Astrocyte (in vitro differentiated cells and primary cell): Measurements from ENCODE around the gene SRSF3. TPM values are rescaled to one million over a fixed set of nuclear protein-coding genes. Genes with fewer than 3 reads are reported as not detected.

Source experiments
- DNase-seq: peaks from one replicate; pipeline ENCODE4 v3.0.0-alpha.2; 2010; ENCODE audit warnings: low read depth
- FAIRE-seq: peaks from 2 replicates; lab custom pipeline; 2011; peaks lifted over from hg19 to GRCh38; lab: Jason Lieb, UNC
- H2AFZ ChIP-seq: 2 replicates; pipeline ENCODE4 v1.6.0; 2012; ENCODE audit warnings: low read depth, low read length, inconsistent platforms
- H3K27ac ChIP-seq: 2 replicates; pipeline ENCODE4 v1.5.1; 2011; ENCODE audit warnings: low read depth, low read length, inconsistent platforms
- H3K27me3 ChIP-seq: 2 replicates; pipeline ENCODE4 v1.6.0; 2011; ENCODE audit warnings: low read length, inconsistent platforms; ENCODE audit not compliant: insufficient read depth
- H3K36me3 ChIP-seq: 2 replicates; pipeline ENCODE4 v1.5.1; 2011; ENCODE audit warnings: low read length, inconsistent platforms; ENCODE audit not compliant: insufficient read depth
- H3K4me1 ChIP-seq: 2 replicates; pipeline ENCODE4 v1.5.1; 2011; ENCODE audit warnings: low read length, inconsistent platforms; ENCODE audit not compliant: insufficient read depth
- H3K4me2 ChIP-seq: 2 replicates; pipeline ENCODE4 v1.6.0; 2012; ENCODE audit warnings: low read length, inconsistent platforms
- H3K4me3 ChIP-seq: 2 replicates; pipeline ENCODE4 v1.5.1; 2011; ENCODE audit warnings: low read depth, mild to moderate bottlenecking, low read length, inconsistent platforms; ENCODE audit not compliant: insufficient read depth
- H3K79me2 ChIP-seq: 2 replicates; pipeline ENCODE4 v1.6.0; 2012; ENCODE audit warnings: mild to moderate bottlenecking, low read length, inconsistent platforms; ENCODE audit not compliant: insufficient read depth
- H3K9ac ChIP-seq: 2 replicates; pipeline ENCODE4 v1.6.0; 2012; ENCODE audit warnings: mild to moderate bottlenecking, low read length, inconsistent platforms
- H3K9me3 ChIP-seq: 2 replicates; pipeline ENCODE4 v1.5.1; 2012; ENCODE audit warnings: low read depth, mild to moderate bottlenecking, low read length, inconsistent platforms; ENCODE audit not compliant: insufficient read depth
- H4K20me1 ChIP-seq: 2 replicates; pipeline ENCODE4 v1.6.0; 2012; ENCODE audit warnings: low read length, inconsistent platforms; ENCODE audit not compliant: insufficient read depth
- H3K27ac Mint-ChIP-seq: one replicate; pipeline ENCODE4 v1.8.0; 2021; ENCODE audit warnings: mild to moderate bottlenecking, mixed read lengths; ENCODE audit not compliant: unreplicated experiment
- H3K27me3 Mint-ChIP-seq: one replicate; pipeline ENCODE4 v1.8.0; 2021; ENCODE audit warnings: low read depth, mixed read lengths; ENCODE audit not compliant: unreplicated experiment
- H3K36me3 Mint-ChIP-seq: one replicate; pipeline ENCODE4 v1.8.0; 2021; ENCODE audit warnings: low read depth, mixed read lengths; ENCODE audit not compliant: unreplicated experiment
- H3K4me1 Mint-ChIP-seq: one replicate; pipeline ENCODE4 v1.8.0; 2021; ENCODE audit warnings: low read depth, mixed read lengths; ENCODE audit not compliant: unreplicated experiment
- H3K4me3 Mint-ChIP-seq: one replicate; pipeline ENCODE4 v1.8.0; 2021; ENCODE audit warnings: mild to moderate bottlenecking, moderate library complexity, mixed read lengths; ENCODE audit not compliant: unreplicated experiment
- H3K9me3 Mint-ChIP-seq: one replicate; pipeline ENCODE4 v1.8.0; 2021; ENCODE audit warnings: mild to moderate bottlenecking, mixed read lengths; ENCODE audit not compliant: unreplicated experiment
- EZH2 ChIP-seq: IDR thresholded peaks from 2 replicates; pipeline ENCODE4 v1.6.1; 2012; ENCODE audit warnings: mild to moderate bottlenecking, low read length, inconsistent platforms; ENCODE audit not compliant: insufficient read depth
- total RNA-seq: library from RNA; stranded (reverse); gene quantifications from 2 replicates; pipeline ENCODE4 v1.2.1, GENCODE V29; 2021
- TF ChIP-seq, protein P1 (sequence below): IDR thresholded peaks from 2 replicates; pipeline ENCODE4 v1.5.1; 2011; ENCODE audit warnings: low read depth, mild to moderate bottlenecking, inconsistent platforms, low read length, moderate library complexity; ENCODE audit not compliant: insufficient read depth

SRSF3 gene
- total RNA-seq, 1 donor from 2014 or later, result 260 TPM

DNA sequence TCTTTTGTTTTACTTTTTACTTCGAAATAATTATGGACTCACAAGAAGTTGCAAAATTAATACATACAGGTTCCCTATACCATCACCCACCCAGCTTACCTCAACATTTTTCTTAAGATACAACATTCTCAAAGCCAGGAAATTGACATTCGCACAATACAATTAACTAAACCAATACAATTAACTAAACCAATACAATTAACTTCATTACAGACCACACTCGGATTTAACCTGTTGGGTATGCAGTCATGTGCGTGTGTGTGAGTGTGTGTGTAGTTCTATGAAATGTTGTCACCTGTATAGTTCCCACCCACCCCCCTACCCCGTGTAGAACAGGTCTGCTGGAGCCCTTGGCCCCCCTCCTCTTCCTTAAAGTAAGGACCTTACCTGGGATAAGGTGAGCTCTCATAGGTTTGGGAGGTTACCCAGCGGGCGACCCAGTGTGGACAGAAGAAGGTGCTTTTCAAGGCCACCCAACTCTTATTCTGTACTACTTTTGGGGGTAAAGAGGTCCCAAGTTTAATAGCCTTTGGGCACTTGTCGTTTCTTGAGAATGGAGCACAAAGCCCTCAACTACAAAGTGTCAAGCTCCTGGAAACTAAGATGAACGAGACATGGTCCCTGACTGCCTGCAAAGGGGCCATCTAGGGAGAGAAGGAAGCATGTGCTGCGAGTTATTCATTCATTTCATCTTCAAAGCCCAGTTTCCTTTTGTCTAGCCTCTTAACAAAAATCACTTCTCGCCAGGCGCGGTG is 46.3 kb upstream of the SRSF3 start:
- peaks cover 44% of the 10 kb centered on the region for H3K79me2 ChIP-seq
- H3K27ac Mint-ChIP-seq, result peak overlapping the region; percentile 89
- TF ChIP-seq EZH2, result no peak
- TF ChIP-seq, protein P1, sequence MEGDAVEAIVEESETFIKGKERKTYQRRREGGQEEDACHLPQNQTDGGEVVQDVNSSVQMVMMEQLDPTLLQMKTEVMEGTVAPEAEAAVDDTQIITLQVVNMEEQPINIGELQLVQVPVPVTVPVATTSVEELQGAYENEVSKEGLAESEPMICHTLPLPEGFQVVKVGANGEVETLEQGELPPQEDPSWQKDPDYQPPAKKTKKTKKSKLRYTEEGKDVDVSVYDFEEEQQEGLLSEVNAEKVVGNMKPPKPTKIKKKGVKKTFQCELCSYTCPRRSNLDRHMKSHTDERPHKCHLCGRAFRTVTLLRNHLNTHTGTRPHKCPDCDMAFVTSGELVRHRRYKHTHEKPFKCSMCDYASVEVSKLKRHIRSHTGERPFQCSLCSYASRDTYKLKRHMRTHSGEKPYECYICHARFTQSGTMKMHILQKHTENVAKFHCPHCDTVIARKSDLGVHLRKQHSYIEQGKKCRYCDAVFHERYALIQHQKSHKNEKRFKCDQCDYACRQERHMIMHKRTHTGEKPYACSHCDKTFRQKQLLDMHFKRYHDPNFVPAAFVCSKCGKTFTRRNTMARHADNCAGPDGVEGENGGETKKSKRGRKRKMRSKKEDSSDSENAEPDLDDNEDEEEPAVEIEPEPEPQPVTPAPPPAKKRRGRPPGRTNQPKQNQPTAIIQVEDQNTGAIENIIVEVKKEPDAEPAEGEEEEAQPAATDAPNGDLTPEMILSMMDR, result no peak
- H3K27ac ChIP-seq, result peak overlapping the region; percentile 87
- H3K4me1 Mint-ChIP-seq, result peaks cover 14% of the 10 kb centered on the region
- peaks cover 10% of the 10 kb centered on the region for H3K27me3 Mint-ChIP-seq
- FAIRE-seq, result no peak
- H3K36me3 ChIP-seq, result no peaks in the 10 kb centered on the region
- peak overlapping the region; percentile 18 for H3K4me3 ChIP-seq
- no peaks in the 10 kb centered on the region for H3K9me3 ChIP-seq
- H3K4me2 ChIP-seq, result peak overlapping the region; percentile 90
- no peaks in the 10 kb centered on the region for H3K27me3 ChIP-seq
- H4K20me1 ChIP-seq, result peaks cover 33% of the 10 kb centered on the region
- H3K9ac ChIP-seq, result peak overlapping the region; percentile 91
- H3K36me3 Mint-ChIP-seq, result peaks cover 5% of the 10 kb centered on the region
- peak overlapping the region; percentile 99 for H3K4me3 Mint-ChIP-seq
- peaks cover 11% of the 10 kb centered on the region for H3K4me1 ChIP-seq
- H3K9me3 Mint-ChIP-seq, result no peaks in the 10 kb centered on the region
- DNase-seq, result no peak
- no peak overlapping the region for H2AFZ ChIP-seq

DNA sequence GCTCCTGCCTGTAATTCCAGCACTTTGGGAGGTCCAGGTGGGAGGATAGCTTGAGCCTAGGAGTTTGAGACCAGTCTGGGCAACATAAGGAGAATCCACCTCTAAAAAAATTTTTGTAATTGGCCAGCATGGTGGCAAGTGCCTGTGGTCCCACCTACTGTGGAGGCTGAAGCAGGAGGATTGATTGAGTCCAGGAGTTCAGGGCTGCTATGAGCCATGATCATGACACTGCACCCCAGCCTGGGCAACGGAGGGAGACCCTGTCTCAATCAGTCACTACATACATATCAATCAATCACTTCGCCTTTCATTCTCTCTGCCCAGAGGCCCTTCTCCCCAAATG is 45.8 kb upstream of the SRSF3 start:
- Histone ChIP-seq H3K27me3 (no peaks in the 10 kb centered on the region), H2AFZ (no peak overlapping the region), H3K9ac (no peak overlapping the region), H3K4me3 (no peak overlapping the region), H3K4me1 (peaks cover 11% of the 10 kb centered on the region), H3K36me3 (no peaks in the 10 kb centered on the region), H3K27ac (no peak overlapping the region), H4K20me1 (peaks cover 30% of the 10 kb centered on the region), H3K79me2 (peaks cover 40% of the 10 kb centered on the region), H3K4me2 (no peak overlapping the region), H3K9me3 (no peaks in the 10 kb centered on the region)
- H3K36me3 Mint-ChIP-seq, result peaks cover 3% of the 10 kb centered on the region
- H3K27me3 Mint-ChIP-seq, result peaks cover 10% of the 10 kb centered on the region
- no peaks in the 10 kb centered on the region for H3K9me3 Mint-ChIP-seq
- H3K4me1 Mint-ChIP-seq, result peaks cover 14% of the 10 kb centered on the region
- peak overlapping the region; percentile 37 for H3K4me3 Mint-ChIP-seq
- TF ChIP-seq, protein P1, result no peak
- no peak for TF ChIP-seq EZH2
- no peak overlapping the region for H3K27ac Mint-ChIP-seq
- DNase-seq (no peak), FAIRE-seq (no peak)

GRCh38 chr6:36550473-36551000 is 43.6 kb upstream of the SRSF3 start:
- H3K79me2 ChIP-seq, result peaks cover 18% of the 10 kb centered on the region
- Mint-ChIP-seq H3K27me3 (peaks cover 10% of the 10 kb centered on the region), H3K9me3 (no peaks in the 10 kb centered on the region), H3K27ac (no peak overlapping the region), H3K4me1 (peaks cover 2% of the 10 kb centered on the region), H3K36me3 (no peaks in the 10 kb centered on the region), H3K4me3 (no peak overlapping the region)
- H3K4me2 ChIP-seq, result no peak overlapping the region
- TF ChIP-seq, protein P1, result no peak
- no peak for TF ChIP-seq EZH2
- peaks cover 7% of the 10 kb centered on the region for H3K4me1 ChIP-seq
- DNase-seq (no peak), FAIRE-seq (no peak)
- H3K4me3 ChIP-seq, result no peak overlapping the region
- peaks cover 15% of the 10 kb centered on the region for H4K20me1 ChIP-seq
- no peaks in the 10 kb centered on the region for H3K36me3 ChIP-seq
- H3K27me3 ChIP-seq, result no peaks in the 10 kb centered on the region
- H2AFZ ChIP-seq, result no peak overlapping the region
- no peak overlapping the region for H3K27ac ChIP-seq
- no peaks in the 10 kb centered on the region for H3K9me3 ChIP-seq
- H3K9ac ChIP-seq, result no peak overlapping the region
